ENCODE data around the gene BCAR1.
"Not testable (repeated sequence)": the region's sequence is repeated elsewhere in the genome, so short reads cannot be mapped to it uniquely, and the experiment has no call there.

BCAR1 gene

DNA sequence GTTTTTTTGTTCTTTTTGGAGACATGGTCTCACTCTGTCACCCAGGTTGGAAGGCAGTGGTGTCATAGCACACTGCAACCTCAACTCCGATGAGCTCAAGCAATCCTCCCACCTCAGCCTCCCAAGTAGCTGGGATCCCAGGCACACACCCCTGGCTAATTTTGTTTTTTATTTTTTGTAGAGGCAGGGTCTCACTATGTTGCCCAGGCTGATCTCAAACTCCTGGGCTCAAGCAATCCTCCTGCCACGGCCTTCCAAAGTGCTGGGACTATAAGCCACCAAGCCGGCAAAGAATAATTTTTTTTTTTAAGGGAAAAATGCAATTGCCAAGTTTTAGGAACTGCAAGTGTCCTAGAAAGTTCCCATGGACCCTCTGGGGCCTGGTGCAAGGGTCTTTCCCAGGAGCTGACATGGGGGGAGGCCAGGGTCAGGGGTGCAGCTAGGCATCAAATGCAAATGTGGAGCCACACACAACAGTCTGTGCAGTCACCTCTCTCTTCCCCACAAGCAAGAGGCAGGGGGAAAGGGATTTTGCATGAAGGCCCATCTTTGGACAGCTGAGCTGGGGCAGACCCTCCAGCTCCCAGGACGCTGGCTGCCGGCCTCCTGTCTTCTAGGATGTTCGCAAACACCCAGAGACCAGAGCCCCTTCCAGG, 20.1 kb upstream of the BCAR1 start:
- DNase-seq, result no peak

DNA sequence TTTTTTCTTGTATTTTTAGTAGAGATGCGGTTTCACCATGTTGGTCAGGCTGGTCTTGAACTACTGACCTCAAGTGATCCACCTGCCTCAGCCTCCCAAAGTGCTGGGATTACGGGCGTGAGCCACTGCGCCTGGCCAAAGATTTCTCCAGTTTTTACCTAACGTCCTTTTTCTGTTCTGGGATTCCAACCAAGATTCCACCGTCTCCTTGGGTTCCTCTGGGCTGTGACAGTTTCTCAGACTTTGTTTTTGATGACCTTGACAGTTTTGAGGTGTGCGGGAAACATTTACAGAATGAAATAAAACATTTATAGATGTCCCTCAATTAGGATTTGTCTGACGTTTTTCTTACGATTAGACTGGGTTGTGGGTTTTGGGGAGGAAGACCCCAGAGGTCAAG, 17.9 kb upstream of the BCAR1 start:
- DNase-seq, result not testable (repeated sequence)

DNA sequence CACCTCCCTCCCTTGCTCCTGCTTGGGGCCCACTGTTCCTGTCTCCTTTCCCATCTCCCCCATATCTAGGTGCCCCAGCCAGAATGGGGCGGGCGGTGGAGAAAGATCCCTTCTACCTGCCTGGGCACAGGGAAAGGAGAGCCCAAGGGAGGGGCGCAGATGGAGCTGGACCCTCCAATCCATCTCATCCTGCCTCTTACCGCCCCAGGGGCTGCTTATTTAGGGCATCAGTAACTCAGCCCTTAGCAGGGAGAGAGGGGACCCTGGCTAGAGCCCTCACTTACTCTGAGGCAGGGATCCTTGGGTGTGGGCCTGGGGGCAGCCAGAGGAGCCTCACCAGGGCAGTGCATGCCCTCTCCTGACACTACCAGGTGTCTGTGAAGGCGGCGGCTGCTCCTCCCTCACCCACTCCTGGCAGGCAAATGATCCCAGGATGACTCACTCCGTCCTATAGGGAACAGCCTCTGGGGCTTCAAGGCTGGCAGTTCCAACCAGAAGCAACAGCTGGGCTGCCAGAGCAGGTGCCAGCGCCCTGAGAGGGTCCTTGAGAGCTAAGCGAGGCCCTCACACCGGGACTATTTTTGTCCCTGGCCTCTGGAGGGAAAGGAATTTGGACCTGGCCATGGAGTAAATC, 16.3 kb upstream of the BCAR1 start:
- DNase-seq, result no peak

DNA sequence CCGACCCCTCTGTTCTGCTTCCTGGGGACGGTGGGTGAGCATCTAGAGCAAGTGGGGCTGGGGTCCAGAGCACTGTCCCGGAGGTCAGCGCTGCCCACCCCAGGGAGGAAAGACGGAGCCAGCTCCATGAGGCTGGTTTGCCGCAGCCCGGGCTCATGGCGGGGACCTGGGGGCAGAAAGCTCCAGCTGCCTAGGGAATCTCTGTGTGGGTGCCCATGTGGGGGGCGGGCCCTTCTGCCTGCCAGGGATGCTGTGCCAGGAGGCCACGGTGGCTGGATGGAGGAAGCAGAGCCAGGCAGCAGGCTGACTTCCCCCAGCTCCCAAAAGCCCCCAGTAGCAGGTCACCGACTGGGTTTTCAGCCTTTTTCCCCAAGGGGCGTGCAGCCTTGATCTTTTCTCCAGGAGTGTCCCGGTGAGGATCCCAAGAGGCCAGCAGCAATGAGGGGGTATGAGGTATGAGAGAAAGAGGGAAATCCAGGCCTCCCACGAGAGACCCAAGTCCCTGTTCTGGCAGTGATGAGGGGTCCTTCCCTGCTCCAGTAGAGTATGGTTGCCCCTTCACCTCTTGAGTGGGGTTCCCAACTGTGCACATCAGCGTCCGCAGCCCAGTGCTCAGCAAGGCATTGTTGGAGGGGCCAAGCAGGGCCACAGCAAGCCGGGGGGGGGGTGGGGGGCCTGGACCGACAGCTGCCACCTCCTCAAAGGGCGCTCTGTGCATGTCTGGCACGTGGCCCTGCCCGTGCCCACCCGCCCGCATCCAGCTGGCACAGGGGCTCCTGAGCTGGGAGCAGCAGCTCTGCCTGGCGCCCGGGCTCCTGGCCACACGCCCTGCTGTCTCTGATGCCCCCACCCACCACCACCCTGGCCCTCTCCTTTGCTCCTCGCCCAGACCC, 15.6 kb upstream of the BCAR1 start:
- no peak for DNase-seq

DNA sequence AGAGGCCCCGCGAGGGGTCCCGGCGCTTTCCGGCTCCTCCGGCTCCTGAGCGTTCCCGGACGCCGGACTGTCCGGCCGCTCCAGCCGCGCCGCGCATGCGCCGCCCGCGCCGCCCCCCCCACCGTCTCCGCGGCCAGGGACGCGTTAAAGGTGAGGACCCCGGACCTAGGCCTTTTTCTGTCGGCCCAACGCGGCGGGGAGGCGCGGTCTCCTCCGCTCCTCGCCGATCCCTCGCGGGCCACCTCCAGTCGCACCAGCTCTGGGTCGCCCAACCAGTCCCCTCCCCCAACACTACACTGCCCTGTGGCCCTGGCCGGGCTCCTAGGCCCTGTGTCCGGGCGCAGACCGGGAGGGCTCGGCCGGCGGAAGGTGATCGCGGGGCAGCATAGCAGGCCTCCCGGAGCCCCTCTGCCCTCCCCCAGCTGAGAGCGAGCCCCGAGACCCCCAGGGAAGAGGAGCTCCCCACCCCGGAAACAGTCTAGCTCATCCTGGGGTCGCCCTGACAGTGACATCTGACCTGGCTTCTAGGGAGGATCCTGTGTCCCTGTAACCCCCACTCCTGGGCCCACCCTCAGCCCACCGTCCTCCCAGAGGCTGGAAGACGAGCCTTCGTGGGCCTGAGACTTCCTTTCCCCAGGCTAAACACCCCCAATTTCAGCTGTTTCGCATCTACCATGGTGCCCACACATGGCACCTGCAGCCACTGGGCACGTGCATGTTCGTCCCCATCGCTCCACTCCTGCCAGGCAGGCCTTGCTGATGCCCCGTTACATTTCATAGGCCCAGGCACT, 14.7 kb upstream of the BCAR1 start:
- peak; percentile 20 for DNase-seq

DNA sequence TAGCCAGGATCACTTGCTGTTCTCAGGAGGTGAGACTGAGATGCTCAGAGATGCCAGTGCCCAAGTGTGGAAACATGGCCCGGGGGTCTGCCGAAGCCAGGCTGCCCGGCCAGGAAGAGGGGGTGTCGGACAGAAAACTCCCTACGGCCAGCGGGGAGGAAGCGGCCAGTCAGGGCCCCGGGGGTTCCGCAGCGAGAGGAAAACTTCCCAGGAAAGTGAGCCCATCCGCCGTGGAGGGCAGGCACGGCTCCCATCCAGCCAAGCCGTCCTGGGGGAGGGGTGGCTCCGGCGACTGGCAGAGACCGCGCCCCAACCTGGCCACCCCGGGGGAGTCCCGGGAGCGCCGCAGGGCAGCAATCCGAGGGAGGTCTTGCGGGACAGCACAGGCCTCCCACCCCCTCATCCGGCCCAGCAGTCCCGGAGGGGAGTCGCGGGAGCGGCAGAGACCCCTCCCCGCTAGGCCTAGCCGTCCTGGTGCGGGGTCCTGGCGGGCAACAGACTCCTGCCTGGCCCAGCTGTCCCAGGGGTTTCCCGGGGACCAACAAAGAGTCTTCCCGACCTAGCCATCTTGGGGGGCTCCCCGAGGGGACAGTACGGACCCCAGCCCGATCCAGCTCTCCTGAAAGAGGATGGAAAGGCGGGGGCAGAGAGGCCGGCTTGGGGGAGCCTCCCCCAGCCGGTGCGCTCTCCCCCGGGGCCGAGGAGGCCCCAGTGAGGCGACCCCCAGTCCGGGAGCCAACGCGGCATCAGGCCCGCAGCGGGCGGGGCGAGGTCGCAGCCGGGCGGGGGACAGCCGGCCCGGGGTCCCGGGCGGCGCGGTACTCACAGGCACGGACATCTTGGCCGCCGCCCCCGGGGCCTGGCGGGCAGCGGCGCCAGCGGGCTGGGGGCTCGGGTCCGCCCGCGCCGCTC, 13.8 kb upstream of the BCAR1 start:
- DNase-seq, result no peak

DNA sequence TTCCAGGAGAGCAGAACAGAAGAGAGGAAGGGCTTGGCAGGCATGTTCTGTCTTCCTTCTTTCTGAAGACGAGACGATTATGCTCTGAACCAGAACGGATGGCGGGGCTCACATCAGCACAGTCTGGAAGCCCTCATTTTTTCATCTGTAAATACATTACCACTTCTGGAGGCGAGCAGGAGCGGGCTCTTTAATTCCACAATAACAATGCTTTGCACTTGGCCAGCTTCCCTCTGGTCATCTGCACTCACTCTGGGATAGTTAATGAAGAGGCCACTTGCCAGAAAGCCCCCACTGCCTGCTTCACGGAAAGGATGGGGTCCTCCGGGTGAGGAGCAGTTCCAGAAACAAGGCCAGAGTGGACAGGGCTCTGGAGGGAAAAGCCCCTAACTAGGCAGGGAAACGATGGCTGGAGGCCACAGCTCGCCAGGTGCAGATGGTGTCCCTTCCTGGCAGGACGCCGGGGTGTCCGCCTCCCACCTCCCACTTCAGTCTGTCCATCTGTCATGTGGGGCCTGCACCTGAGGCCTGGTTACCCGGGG, 13.1 kb upstream of the BCAR1 start:
- DNase-seq, result no peak

DNA sequence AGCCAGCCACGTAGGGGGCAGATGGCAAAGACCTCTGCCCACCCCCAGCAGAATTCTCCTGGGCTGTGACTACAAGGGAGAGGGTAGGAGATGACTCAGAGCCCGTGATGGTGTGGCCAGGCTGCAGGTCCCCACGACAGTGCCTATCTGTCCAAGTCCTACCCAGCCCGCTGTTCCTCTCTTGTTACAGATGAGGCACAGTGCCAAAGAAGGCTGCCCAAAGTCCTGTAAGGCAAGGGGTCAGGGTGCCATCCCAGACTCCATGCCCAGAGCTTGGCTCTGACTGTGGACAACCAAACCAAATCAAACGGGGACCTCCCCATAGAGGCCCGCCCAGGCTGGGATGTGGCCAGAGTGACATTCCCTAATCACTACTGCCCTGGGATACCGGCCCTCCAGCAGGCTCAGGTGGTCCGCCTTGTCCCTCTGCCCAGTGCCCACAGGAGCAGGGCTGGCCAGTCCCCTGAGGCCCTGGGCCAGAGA, 12.6 kb upstream of the BCAR1 start:
- no peak for DNase-seq

DNA sequence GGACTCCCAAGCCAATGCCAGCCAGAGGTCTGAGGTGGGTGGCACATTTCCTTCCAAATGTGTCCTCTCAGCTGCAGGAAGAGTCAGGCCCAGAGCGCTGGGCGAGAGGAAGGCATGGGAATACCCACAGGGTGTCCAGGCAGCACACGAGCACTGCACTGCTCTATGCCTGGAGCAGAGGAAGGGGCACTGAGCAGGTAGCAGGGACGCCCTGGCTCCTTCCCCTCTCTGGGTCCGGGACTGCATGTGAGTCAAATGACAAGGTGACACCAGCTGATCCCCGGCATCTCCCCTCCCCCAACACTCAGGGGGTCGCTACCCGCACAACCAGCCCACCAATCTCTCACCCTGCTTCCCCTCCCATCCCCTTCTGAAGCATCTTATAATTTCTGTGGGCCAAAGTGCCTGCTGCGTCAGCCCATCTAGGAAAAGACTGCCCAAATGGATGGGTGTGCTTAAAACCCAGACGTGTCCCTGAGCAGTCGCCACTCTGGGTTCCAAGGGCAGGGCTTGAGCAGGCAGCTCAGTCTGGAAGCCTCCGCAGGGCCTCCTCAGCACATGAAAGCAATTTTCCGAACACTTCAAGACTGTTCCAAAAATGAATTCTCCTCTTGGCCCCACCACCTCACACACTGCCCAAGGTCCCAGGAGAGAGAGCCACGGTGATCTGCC, 12.0 kb upstream of the BCAR1 start:
- DNase-seq, result no peak

DNA sequence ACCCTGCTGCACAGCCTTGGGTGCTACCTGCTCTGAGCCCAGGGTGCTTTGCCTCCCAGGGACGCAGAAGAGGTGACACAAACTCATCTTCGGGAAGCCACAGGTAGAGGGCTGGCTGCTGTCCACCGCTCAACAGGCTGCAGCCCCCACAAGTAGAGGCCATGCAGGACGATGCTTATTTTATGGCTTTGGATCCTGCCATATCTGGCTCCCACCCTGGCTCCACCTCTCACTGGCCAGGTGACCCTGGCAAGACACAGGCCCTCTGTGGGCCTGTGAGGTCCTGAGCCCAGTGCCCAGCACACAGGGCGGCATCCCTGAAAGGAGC, 11.3 kb upstream of the BCAR1 start:
- DNase-seq, result no peak

DNA sequence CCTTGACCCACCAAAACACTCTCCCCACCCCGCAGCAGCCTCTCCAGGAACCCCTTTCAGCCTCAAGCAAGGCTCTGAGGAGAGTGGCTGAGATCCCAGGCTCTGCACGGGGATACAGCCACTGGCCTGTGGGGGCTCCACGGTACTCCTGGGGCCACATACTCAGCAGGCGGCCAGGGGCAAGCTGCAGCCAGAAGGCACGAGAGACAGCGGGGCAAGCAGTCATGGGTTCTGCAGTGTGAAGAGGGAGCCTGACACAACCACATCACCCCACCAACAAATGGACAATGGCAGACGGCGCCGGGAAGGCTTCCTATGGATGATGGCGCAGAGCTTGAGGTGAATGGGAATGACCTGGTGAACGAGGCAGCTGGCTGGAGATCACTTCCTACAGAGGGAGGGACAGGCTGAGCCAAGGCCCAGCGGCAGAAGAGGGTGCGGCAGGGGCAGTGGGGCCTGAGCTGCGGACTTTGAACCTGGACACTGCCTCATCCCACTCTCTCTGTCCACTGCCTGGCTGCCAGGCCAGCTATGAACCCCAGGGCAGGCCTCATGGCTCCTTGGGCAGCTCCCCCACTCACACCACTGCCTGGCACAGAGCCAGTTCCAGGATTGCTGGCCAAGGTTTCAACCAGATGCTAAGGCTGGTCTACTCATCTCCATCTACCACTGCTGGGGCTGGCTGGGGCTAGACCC, 10.8 kb upstream of the BCAR1 start:
- DNase-seq, result no peak

DNA sequence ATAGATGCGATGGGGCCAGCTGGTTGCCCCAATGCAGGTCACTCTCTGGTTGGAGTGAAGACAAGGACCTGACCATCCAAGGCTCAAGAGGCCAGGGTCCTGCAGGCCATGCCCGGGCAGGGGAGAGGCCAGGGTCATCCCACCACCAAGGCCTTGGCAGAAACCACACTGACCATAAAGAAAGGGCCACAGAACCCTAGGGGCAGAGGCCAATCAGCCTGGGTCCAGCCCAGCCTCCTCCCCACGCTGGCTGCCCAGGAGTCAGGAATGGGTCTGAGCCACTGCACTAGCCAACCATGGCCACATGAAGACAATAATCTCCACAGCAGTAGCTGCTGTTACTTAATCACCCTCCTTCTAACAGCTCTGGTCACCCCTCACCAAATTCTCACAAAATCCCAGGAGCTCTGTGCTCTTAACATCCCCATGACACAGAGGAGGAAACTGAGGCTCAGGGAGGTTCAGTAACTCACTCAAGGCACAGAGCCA, 10.2 kb upstream of the BCAR1 start:
- no peak for DNase-seq

DNA sequence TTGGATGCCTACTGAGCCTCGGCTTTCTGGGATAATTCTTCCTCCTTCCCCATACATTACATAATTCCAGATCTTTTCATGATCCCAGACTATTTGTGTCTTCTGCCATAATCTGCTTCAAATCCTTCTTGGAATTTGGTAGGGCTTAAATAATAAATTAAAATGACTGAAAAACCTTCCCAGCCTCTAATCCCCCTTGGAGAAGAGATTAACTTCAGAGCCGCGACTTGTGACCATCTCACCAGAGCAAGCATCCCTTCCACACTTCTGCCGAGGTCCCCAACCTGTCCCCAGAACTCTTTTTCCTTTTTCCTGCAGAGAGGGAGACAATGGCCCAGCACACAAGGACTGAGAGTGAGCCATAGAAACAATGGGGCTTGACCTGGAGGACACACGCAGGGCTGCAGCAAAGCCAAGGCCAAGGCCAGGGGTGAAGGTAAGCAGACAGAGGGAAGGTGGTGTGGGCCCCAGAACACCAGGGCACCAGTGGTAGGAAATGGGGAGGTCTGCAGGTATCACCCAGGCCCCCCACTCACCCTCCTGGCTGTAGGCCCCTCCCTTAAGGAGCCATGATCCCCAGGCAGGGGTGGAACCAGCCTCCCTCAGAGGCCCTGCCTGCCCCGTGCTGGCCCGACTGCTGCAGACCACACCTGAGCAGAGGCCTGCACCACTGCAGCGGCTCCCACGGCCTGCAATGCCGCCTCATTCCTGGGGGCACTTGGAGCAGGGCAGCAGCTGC, 9.6 kb upstream of the BCAR1 start:
- no peak for DNase-seq

DNA sequence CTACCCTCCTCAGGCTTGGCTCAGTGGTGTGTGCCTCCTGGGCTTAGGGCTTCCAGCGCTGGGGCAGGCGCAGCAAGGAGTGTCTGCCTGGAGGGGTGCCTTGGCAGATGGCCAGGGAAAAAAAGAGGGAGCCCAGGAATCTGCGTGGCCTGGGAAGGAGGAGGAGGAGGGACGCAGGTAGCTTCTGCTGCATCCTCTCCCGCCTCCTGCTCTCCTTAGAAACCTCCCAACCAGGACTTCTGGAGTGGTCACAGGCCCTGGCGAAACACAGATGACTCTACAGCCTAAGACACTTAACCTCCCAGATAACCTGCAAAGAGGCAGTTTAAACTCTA, 7.3 kb upstream of the BCAR1 start:
- no peak for DNase-seq

DNA sequence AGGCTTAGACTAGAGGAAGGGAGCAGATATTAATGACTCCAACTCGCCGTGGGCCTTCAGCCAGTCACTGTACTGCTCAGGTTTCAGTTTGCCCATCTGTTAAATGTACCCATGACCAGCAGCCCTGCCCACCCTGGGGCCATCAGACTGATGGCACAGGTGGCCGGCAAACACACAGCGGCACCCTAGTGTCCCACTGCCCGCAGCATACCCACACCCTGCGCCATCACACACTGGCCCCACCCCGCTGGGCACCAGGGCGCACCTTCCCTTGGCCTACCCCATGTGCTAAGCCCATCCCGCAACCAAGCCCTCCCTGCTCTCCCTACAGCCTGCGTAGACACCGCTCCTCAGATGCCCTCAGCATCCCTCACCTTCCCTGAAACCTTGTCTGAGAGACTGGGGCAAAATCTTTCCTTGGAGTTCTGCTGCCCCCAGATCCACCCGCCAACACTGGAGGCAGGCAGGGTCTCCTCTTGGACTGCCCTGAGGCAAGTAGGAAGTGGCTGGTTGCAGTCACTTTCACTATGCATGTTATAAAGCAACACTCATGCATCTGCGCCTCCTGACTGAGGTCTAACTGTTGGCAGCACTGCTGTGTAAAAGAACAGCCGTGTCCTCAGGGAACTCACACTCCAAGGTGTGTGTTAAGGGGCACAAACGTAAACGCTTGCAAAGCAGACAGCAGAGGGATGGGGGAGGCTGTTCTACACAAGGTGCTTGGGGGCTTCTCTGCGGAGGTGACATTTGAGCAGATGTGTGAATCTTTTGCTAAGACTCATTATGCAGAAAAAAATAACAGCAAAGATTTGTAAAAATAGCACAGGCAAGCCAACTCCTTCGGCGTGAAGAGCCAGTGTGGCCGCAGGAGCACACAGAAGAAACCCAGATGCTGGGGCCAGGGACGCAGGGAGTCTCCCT, 6.7 kb upstream of the BCAR1 start:
- DNase-seq, result no peak

DNA sequence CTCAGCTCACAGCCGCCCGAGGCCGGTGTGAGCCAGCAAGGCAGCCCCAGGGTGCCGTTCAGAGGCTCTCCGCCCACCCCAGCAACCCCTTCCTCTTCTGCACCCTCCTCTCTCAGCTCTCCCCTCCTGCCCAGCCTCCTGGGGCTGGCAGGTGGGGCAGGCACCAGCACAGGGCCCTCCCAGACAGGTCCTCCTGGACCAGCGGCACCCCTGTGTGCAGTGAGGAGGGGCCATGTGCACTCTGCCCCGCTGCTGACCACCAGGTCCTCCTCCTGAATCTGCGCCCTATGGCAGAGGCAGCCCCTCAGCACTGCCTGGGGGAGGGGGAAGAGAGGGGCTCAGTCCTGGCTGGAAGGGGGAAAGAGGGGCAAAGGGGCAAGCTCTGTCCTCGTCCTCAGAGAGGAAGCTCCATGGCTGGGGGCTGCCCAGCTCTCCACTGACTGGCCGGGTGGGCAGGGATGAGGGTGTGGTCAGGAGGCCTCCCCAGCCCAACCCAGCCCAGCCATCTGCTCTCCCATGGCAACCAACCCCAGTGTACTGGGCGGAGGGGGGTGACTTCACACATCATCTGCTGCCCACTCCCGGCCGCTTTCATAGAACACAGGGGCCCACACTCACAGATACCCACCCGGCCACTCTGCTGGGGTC, 5.4 kb upstream of the BCAR1 start:
- peak; percentile 39 for DNase-seq

DNA sequence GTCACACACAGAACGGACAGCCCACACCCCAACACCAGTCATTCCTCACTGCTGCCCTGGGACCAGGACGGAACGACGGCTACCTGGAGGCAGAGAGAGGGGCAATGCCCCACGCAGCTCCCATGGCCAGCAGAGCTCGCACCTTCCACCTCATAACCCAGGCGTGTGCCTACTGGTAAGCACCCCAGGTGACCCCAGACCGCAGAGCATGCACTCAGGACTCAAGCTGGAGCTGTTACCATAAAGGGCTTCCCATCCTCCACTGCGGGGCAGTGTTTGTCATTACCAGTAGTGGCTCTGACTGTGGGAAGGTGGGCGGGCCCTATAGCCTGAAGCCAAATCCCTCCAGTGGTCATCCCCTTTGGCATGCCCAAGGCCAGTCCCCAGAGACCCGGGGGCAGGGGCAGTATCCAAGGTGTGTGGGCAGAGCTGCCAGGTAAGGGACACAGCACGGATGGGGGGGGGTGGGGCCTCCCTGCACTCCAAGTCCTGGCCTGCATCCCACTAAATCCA, 4.7 kb upstream of the BCAR1 start:
- DNase-seq, result no peak

DNA sequence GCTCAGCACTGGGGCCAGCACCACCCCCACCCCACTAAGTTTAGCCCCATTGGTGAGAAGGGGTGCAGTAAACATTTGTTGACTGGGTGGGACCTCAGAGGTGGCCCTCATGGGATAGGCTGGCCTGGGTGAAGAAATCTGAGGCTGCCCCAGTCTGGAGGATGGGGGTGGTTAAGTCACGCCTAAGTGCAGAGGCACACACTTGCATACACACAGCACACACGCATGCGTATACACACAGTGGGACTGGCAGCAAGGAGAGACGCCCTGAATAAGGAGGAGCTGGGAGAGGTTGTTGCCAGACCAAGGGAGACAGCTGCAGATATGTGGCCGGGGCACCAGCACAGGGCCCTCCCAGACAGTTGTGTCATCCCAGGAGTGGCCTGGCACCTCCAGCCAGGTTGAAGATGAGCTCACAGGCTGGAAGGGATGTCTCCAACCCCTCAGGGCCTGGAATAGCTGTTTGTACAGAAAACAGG, 3.0 kb upstream of the BCAR1 start:
- DNase-seq, result no peak

Measured in NCI-H2227 treated with DMSO at 0.1 percent for 48 hours (cell line).